Measurements from ENCODE around the gene TRMT61A.
A peak's percentile ranks its signal among the peaks of the same experiment; 100 is the strongest.

TRMT61A gene

DNA sequence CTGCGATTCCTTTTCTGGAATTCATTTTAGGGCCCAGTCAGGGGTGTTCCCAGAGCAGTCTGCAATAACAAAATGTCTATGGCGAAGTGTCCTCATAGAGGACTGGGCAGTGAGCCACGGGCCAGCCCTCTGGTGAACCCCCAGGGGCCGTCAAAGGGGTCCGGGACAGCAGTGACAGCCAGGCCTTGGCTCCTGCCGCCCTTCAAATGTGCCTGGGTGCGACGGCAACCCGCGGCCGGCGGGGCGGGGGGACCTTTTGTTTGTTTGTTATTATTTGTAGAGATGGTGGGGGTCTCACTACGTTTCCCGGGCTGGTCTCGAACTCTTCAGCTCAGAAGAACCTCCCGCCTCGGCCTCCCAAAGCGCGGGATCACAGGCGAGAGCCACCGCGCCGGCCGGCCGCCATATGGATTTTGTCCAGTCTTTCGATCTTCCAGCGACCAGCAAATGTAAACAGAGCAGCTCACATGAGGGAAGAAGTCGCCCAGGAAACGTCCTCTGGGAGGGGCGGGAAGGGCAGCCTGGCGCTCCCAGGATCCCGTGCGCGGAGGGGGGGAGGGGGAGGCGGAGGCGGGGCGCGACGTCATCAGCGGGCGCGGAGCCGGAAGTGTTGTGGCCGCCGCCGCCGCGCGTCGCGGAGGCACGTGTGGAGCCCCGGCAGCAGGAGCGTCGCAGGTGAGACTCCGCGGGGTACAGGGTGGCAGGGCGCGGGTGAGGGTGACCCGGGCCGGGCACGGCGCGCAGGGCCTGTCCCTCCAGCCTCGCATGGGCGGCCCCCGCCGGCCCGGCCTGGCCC, at the start of gene TRMT61A:
TRMT61A (plus strand) TSS at position 610 of the 796 bp plus-strand sequence. CDS start 783 bp downstream, outside the sequence.
- DNase-seq (ENCODE audit: low read depth in 3 of 3) = peak; percentile 56 to 71 (median 59)

DNA sequence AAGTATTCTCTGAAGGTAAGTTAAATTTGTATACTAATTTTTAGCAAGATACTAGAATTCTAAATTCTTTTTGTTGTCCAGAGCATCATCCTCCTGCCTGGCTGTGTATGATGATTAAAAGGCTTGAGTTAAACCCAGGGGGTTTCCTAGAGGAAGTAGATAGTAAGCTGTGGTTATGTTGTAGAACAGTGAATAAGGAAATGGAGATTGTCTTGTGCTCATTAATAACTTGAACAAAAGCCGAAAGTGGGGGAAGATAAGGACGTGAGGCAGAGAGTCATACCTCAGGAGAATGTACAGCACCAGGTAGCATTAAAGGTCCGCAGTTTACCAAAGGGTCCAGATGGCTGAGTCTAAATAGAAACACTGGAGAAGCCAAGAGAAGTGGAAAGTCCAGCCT, 48.4 kb upstream of the TRMT61A start:
- DNase-seq (ENCODE audit: low read depth in 3 of 3) = no peak

DNA sequence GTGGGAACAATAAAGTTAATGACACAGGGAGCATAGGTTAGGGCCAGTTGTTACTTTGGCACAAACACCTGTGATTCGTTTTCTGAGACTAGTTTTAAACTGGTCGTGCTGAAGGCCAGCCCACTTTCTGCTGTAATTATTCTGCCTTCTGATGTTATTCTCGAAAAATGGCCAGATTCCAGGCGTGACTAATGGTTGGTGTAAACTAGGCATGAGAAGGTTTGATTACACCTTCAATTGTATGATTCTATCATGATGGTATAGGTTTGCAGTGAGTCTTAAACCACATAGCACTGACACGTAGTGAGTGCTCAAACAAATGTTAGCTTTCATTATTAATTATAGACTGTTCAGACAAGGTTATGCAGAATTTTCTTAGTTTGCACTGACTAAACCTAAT, 45.4 kb upstream of the TRMT61A start:
- no peak for DNase-seq (ENCODE audit: low read depth in 3 of 3)

DNA sequence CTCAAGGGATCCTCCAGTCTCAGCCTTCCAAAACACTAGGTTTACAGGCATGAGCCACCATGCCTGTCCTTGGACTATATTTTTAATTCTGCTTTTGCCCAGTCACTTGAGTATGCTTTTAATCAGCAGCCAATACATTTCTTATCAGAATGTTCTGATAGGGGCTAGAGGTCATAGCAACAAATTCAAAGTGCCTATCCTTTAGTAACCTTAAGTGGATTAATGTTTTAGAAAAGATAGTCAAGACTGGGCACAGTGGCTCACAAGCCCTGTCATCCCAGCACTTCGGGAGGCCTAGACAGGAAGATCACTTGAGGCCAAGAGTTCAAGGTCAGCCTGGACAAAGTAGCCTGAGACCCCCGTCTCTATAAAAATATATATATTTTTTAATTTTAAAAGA, 43.5 kb upstream of the TRMT61A start:
- no peak for DNase-seq (ENCODE audit: low read depth in 3 of 3)

DNA sequence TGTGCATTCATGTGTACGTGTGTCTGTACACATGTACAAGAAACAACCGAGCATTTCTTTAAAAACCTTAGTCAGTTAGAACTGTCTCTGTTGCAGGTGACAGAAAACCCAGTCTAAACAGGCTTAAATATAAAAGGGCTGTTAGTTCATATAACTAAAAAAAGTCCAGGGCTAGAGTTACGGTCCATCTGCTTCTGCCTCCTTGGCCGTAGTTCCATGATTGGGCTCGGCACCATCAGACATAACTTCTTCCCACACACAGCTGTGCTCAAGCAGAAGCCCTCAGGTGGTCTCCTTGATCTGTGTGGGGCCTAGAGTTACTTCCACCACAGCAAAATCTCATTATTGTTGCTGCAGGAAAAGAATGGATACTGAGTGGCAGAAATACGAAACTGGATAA, 40.9 kb upstream of the TRMT61A start:
- no peak for DNase-seq (ENCODE audit: low read depth in 3 of 3)

DNA sequence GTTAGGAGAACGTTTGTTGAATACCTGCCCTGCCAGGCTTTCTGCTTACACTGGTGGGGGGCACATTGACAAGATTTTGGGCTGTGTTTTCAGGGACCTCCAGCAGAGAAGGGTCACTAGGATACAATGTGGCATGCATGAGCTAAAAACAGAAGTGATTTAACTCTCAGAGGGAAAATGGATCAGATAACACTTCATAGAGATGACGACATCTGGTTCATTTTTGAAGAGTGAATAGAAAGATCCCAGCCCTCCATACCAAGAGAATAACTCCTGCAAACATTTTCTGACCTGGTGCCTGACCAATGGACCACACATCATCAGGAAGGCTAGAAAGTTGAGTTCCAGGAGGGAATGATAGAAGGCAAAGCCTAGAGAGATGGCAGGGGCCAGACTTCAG, 40.0 kb upstream of the TRMT61A start:
- DNase-seq (ENCODE audit: low read depth in 3 of 3) = no peak

DNA sequence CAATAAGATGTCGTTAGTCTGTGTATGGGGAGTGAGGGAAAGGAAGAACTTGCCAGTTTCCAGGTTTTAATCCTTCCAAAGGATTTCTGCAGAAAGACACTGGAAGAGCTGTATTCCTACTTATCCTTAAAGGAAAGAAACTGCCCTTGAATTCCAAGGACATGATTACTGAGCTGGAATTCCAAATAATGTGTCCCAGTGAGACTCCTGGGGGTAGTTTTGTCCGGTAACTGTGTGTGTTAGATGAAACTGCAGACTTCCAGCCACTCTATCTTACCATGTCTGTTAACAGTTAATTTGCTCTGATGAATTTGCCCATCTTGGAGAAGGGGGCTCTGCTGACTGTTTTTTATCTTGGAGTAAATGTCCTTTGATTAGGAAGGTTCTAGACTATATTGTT, 39.4 kb upstream of the TRMT61A start:
- DNase-seq (ENCODE audit: low read depth in 3 of 3) = no peak

DNA sequence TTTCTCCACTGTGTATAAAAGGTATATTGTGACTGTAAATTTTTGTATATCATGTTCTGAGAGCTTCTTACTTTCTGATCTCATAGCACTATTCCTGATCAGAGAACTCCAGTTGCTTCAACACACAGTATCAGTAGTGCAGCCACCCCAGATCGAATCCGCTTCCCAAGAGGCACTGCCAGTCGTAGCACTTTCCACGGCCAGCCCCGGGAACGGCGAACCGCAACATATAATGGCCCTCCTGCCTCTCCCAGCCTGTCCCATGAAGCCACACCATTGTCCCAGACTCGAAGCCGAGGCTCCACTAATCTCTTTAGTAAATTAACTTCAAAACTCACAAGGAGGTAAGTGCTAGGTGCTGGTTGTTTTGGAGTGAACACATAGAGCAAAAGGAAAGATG, 37.3 kb upstream of the TRMT61A start:
- no peak for DNase-seq (ENCODE audit: low read depth in 3 of 3)

DNA sequence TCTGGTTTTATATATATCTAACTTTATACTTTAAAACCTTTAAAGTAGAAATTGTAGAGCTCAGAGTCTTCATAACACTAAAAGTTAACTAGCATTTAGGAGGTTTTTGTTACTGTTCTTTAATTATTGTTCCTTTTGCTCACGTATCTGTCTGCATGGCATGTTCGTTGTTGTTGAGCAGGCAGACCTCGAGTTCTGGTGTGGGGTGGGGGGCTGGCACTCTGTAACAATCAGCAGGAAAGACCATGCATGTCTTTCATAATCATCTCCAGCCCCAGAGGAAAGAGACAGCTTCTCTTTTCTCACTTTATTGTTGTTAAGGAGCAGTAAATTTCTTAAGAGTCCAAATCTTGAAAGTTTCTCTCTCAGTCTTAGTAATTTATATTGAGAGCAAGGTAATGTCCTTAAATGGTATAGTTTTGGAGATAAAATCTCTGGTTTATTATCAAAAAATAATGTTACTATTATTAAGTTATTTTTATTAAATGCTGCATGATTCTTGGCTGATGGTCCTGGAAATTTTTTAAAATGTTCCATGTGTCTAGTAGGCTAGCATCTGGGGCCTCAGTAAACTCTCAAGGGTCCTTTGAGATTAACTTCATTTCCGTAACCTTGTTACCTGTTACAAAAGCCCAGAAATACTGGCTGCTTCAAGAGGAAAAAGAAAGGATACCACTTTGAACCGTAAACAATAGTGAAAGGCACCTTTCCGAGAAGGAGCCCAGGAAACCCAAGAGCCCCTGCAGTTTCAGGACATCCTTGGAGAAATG, 36.7 kb upstream of the TRMT61A start:
- DNase-seq (ENCODE audit: low read depth in 3 of 3) = no peak

DNA sequence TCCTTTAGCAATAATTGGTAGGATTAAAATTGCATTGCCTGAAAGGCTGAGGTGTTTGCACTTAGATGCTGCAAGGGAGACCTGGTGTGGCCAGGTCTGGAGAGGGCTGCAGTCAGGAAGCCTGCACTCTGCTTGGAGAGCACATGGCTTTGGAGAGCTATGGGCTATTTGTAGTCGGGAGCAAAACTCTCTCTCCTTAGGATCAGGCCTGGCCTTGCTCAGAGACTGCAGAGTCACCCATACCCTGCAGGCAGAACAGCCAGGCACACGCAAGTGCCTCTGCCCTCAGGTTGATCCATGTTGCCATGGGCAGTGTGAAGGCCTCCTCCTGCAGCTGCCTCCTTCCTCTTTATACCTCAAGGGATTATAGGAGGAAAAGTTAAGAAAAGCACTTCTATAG, 33.1 kb upstream of the TRMT61A start:
- no peak for DNase-seq (ENCODE audit: low read depth in 3 of 3)

DNA sequence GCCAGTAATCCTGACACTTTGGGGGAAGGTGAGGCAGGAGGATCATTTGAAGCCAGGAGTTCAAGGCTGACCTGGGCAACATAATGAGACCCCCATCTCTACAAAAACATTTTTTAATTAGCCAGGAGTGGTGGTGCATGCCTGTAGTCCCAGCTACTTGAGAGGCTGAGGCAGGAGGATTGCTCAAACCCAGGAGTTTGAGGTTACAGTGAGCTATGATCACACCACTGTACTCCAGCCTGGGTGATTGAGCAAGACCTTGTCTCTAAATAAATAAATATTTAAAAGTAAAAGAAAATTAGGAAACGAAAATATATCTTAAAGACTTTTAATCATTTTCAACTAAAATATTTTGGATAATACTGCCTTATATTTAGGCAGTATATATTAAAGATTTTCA, 32.2 kb upstream of the TRMT61A start:
- no peak for DNase-seq (ENCODE audit: low read depth in 3 of 3)

DNA sequence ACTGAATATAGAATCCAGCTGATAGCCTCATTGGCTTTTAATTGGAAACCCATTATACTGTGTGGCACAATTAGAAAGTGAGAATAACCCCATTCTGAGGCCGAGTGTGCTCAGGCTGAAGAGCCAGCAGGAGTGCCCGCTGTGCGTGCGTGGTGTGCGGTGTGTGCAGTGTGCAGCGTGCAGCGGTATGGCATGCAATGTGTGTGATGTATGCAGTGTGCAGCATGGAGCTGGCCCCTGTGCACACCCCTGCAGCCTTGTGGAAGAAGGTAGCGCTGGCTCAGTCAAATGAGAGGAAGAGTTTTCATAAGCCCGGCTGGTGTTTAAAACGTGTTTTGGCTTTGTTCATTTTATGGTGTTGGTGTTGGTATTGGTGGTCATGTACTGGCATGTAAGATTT, 29.3 kb upstream of the TRMT61A start:
- no peak for DNase-seq (ENCODE audit: low read depth in 3 of 3)

DNA sequence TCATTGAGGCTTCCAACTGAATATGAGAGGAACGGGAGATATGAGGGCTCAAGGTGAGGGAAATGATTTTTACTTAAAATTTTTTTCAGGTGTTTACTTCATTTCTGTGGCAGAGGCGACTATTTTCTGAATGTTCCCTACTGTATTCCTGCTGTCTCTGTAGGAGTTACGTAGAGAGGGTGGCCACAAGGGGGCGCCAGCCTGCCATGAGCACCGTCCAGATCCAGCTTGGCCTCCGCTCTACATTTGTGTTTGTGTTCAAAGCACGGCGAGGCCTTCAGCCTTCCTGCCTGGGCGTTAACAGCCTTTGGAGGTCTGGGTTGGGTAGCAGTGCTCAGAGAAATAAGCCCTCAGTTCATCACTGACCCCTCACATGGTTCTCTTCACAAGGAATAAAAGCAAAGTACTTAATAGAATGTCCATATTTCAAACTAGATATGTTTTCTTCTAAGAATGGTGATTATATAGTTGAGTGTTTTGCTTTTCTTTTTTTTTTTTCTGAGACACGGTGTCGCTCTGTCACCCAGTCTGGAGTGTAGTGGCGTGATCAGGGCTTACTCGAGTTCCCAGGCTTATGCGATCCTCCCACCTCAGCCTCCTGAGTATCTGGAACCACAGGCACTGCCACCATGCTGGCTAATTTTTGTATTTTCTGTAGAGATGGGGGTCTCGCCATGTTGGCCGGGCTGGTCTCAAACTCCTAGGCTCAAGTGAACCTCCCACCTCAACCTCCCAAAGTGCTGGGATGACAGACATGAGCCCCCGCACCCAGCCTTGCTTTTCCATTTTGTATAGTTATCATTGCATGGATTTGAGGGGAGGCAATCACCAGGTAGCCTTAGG, 28.6 kb upstream of the TRMT61A start:
- peak; percentile 55 to 75 (median 66) for DNase-seq (ENCODE audit: low read depth in 3 of 3)

DNA sequence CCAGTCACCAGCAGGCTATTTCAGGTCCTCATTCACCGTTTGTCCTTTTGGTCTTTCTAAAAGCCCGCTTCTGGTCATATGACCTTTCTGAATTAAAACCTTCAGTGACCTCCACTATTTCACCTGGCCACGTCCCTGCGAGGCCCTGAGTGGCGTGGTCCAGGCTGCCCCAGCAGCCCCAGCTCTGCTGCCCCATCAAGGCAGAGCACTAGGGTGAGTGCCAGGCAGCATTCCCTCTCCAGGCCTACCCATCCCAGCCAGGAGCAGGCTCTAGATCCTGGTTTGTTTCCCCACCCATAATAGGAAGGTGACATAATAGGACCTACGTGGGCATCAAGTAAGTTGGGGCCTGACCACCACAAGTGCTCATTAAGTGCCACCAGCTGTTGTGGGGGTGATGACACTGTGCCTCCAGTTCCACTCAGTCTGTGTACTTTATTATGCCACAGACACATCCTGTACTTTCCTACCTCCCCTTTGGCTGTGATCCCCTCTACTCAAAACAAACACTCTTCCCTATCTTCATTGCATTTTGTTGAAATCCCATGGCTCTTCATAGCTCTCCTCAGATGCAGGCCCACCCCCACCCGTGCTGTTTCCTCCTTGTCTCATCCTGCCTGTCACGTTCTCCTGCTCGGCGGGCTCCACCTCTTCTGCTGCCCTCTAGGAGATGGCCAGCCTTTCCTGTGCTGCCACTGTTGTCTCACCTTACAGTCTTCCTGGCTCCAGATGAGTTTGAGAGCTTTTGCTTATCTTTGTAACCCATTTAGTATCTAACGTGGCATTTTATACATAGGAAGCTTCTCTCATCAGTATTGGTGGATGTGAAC, 27.7 kb upstream of the TRMT61A start:
- DNase-seq (ENCODE audit: low read depth in 3 of 3) = no peak

DNA sequence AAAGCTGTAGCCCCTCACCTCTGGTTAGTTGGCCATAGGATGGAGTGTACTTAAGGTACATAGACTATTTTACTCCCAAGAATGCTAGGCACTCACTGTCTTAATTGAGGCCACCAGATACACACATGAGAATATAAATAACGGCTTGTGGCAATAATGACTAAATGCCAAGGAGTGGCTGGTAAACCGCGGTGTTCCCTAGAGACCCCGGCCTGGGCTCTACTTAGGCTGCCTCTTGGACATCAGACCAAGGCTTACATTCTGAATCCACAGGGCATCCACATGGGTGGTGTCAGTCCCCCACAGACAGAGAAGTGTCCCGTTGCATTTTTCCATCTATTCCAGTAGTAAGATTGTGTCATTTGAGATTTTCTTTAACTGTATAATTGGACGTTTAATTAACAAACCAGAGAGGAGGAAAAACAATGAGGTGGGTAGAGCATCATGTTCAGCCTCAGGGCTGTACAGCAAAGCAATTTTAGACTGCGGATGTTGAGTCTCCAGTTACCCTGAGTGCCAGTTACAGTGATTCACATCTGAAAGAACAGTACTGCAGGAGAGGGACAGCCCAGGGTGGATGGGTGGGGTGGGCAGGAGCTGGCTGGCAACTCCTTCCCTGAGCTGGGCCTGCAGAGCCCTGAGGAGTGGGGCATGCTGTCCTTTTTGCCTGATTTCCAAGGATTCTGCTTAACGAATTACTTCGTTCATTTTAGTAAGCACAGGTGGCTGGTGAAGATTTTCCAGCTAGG, 26.9 kb upstream of the TRMT61A start:
- DNase-seq (ENCODE audit: low read depth in 3 of 3) = no peak

DNA sequence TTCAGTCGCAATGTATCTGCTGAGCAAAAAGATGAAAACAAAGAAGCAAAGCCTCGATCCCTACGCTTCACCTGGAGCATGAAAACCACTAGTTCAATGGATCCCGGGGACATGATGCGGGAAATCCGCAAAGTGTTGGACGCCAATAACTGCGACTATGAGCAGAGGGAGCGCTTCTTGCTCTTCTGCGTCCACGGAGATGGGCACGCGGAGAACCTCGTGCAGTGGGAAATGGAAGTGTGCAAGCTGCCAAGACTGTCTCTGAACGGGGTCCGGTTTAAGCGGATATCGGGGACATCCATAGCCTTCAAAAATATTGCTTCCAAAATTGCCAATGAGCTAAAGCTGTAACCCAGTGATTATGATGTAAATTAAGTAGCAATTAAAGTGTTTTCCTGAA, 26.1 kb upstream of the TRMT61A start:
- no peak for DNase-seq (ENCODE audit: low read depth in 3 of 3)

DNA sequence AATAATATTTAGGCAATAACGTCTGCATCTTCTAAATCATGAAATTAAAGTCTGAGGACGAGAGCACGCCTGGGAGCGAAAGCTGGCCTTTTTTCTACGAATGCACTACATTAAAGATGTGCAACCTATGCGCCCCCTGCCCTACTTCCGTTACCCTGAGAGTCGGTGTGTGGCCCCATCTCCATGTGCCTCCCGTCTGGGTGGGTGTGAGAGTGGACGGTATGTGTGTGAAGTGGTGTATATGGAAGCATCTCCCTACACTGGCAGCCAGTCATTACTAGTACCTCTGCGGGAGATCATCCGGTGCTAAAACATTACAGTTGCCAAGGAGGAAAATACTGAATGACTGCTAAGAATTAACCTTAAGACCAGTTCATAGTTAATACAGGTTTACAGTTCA, 25.7 kb upstream of the TRMT61A start:
- DNase-seq (ENCODE audit: low read depth in 3 of 3) = no peak

DNA sequence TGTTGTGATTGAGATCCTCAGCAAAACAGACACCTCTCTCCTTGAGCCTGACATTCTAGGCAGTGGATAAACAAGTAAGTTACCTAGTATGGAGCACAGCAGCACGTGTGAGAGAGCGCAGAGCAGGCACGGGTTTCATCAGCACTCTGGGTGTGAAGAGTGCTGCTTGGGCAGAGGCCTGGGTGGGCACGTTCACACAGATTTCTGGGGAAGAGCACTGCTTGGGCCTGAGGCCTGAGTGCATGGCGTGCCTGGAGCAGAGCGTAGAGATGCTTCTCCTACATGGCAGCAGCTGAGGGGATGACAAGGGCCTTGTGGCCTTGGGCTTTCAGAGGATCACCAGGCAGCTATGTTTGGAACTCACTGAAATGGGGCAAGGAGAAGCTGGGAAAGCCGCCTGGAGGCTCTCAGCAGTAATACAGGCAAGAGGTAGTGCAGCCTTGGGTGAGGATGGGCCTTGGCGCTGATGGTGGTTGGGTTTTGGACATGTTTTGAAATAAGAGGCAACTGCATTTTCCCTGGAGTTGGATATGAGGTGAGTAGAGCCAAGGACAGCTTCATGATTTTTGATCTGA, 23.9 kb upstream of the TRMT61A start:
- DNase-seq (ENCODE audit: low read depth in 3 of 3) = no peak

DNA sequence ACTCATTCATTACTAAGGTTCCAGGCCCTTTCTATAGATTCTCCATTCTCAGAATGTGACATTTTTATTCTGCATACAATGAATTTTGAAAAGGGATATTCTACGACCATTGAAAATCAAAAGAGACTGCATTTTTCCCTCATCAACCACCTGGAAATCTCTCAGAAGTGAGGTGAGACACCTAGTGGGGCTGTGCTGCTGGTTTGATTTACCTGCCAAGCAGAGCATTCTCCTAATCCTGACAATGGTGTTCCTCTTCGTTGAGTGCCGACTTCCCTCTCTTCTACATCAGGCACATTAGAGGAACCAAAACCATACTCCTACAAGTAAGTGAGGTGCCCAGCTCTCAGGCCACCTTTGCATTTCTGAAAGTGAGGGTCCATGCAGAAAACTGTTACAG, 21.2 kb upstream of the TRMT61A start:
- no peak for DNase-seq (ENCODE audit: low read depth in 3 of 3)
